NK-92 (cell line): ENCODE measurements around the gene PTGES3L.
"Not testable (repeated sequence)": the region's sequence is repeated elsewhere in the genome, so short reads cannot be mapped to it uniquely, and the experiment has no call there.

Experiments
- DNase-seq: peaks from one replicate; lab custom pipeline; 2025; ENCODE audit not compliant: unreplicated experiment; lab: John Stamatoyannopoulos, UW

PTGES3L gene

GRCh38 chr17:42982266-42982665, 2.4 kb upstream of the PTGES3L start:
- DNase-seq, result no peak

- DNase-seq, result no peak
Measured at GRCh38 chr17:42980766-42981397, 1.0 kb upstream of the PTGES3L start.

- peak; percentile 59 for DNase-seq
Measured at GRCh38 chr17:42980274-42980765, 440 bp upstream of the PTGES3L start, which contains the start of gene RUNDC1. TSS of gene RUNDC1 (plus strand) at chr17:42980565. CDS start at chr17:42980577, 12 bp downstream.

- DNase-seq, result not testable (repeated sequence)
Measured at GRCh38 chr17:42975701-42976100, 4.2 kb downstream of the PTGES3L start.

GRCh38 chr17:42975265-42975664, 4.6 kb downstream of the PTGES3L start:
- no peak for DNase-seq

- DNase-seq, result not testable (repeated sequence)
Measured at GRCh38 chr17:42973323-42973722, 6.6 kb downstream of the PTGES3L start.

GRCh38 chr17:42971589-42971988, 8.3 kb downstream of the PTGES3L start:
- DNase-seq, result no peak

- no peak for DNase-seq
Measured at GRCh38 chr17:42969001-42969581, 10.8 kb downstream of the PTGES3L start.

- no peak for DNase-seq
Measured at GRCh38 chr17:42967925-42968324, 12.0 kb downstream of the PTGES3L start.

- peak; percentile 15 for DNase-seq
Measured at GRCh38 chr17:42964161-42964932, 15.5 kb downstream of the PTGES3L start, which contains the start of gene AARSD1. TSS of gene AARSD1 (minus strand) at chr17:42964454. CDS start at chr17:42964440, 14 bp downstream.

- DNase-seq, result no peak
Measured at GRCh38 chr17:42953669-42954068, 26.2 kb downstream of the PTGES3L start.

- no peak for DNase-seq
Measured at GRCh38 chr17:42950044-42950783, 29.7 kb downstream of the PTGES3L start.

GRCh38 chr17:42946812-42947211, 33.1 kb downstream of the PTGES3L start:
- no peak for DNase-seq

GRCh38 chr17:42944211-42944610, 35.7 kb downstream of the PTGES3L start:
- DNase-seq, result no peak

- no peak for DNase-seq
Measured at GRCh38 chr17:42937712-42938596, 41.9 kb downstream of the PTGES3L start.

- no peak for DNase-seq
Measured at GRCh38 chr17:42929497-42929844, 50.4 kb downstream of the PTGES3L start.

GRCh38 chr17:42928714-42929496, 51.0 kb downstream of the PTGES3L start:
- DNase-seq, result no peak

GRCh38 chr17:42924891-42925290, 55.0 kb downstream of the PTGES3L start:
- DNase-seq, result no peak

- DNase-seq, result not testable (repeated sequence)
Measured at GRCh38 chr17:42923472-42923871, 56.4 kb downstream of the PTGES3L start.
